ENCODE results near the gene GPR152. TPM values are rescaled to one million over a fixed set of nuclear protein-coding genes. Genes with fewer than 3 reads are reported as not detected.
A peak's percentile ranks its signal among the peaks of the same experiment; 100 is the strongest.

GPR152 gene
- total RNA-seq, 1 experiment from 2014 or later = not detected

DNA sequence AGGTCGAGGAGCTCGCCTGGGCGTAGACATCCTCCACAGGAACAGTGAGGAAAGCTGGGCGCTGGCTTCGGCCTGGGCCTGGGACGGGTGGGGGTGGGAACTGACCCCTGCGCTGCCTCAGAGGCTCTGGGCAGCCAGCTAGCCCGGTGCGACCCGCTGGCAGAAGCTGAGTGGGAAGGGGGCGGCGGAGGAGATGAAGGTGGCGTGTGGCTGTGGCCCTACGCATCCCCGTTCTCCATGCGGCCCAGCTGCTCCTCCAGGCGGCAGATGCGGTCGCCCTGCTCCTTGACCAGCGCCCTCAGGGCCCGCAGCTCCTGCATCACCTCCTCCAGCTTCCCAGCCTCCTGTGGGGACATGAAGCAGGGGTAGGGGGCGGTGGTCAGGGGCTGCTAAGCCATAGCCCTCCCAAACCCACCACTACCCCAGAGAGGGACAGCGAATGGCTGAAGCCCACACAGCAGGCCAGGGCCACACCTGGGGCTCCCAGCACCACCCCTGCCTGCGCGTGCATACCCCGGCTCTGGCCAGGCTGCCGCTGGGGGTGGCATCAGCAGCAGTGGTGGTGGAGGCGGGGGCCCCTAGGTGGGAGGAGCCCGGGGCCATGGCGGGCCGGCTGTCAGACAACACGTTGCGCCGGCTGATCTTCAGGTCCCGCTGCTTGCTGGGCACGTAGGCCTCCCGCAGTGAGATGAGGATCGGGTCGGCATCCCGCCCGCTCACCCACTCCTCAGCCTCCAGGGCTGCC, 14.2 kb downstream of the GPR152 start:
- no peaks in the 10 kb centered on the region for H3K9me2 ChIP-seq (ENCODE audit: insufficient read depth)
- ATAC-seq = no peak
- H3K9ac ChIP-seq (ENCODE audit: low read length) = no peak overlapping the region
- TF ChIP-seq, protein P1, sequence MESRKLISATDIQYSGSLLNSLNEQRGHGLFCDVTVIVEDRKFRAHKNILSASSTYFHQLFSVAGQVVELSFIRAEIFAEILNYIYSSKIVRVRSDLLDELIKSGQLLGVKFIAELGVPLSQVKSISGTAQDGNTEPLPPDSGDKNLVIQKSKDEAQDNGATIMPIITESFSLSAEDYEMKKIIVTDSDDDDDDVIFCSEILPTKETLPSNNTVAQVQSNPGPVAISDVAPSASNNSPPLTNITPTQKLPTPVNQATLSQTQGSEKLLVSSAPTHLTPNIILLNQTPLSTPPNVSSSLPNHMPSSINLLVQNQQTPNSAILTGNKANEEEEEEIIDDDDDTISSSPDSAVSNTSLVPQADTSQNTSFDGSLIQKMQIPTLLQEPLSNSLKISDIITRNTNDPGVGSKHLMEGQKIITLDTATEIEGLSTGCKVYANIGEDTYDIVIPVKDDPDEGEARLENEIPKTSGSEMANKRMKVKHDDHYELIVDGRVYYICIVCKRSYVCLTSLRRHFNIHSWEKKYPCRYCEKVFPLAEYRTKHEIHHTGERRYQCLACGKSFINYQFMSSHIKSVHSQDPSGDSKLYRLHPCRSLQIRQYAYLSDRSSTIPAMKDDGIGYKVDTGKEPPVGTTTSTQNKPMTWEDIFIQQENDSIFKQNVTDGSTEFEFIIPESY (IDR thresholded peaks at IDR 0.05; ENCODE audit: extremely low read depth, insufficient replicate concordance, low read length) = no peak
- TF ChIP-seq POLR2AphosphoS5 (IDR thresholded peaks at IDR 0.05; ENCODE audit: low read depth, low read length) = 0 out of 2 replicates have a peak, but pooled peaks have one; percentile 9
- H4K20me1 ChIP-seq (ENCODE audit: insufficient read depth) = no peaks in the 10 kb centered on the region
- H2AFZ ChIP-seq (ENCODE audit: low read depth, low read length, poor library complexity, severe bottlenecking) = no peak overlapping the region
- H3K27ac ChIP-seq (ENCODE audit: low read depth, low read length) = peak overlapping the region; percentile 8; the same call in 1 of the 2 replicates
- no TSS peak for BruUV-seq (replicated peaks)
- H3K4me3 ChIP-seq (replicated peaks in 1 of 2; ENCODE audit: low read depth in 1 of 2, low read length in 2 of 2) = no peak overlapping the region
- no peak overlapping the region for H3K4me2 ChIP-seq (ENCODE audit: low read length)
- ChIA-PET CTCF (interaction anchor here (1.5 kb wide), 1 partner anchor 37 kb away, joined by 5 read pairs; the partner anchor contains the start of gene PPP1CA), POLR2A (interaction anchor here (0.6 kb wide), 1 partner anchor 10 kb away, joined by 4 read pairs; the partner anchor contains the start of gene RPS6KB2), RAD21 (ENCODE audit: low non-redundant PET in 1 of 2, low total read pairs in 2 of 2, uncharacterized antibody in 2 of 2, unreplicated experiment in 2 of 2) (no interaction called here)
- no peak for DNase-seq (ENCODE audit: low read depth, low spot score)
- H3K79me2 ChIP-seq (ENCODE audit: insufficient read depth, low read length) = peaks cover 7% of the 10 kb centered on the region; the same call in 1 of the 2 replicates
- intact Hi-C loops (cut with micrococcal nuclease) = no loop called here
- H3K36me3 ChIP-seq (ENCODE audit: control insufficient read depth in 1 of 2, insufficient read depth in 2 of 2, low read length in 2 of 2) = peaks cover 4 to 7% of the 10 kb centered on the region in 2 experiments; a peak in 3 of 4 replicates
- H3K9me3 ChIP-seq (ENCODE audit: control insufficient read depth in 1 of 2, insufficient read depth in 1 of 2, low read depth in 1 of 2, low read length in 2 of 2) = no peaks in the 10 kb centered on the region
- H3K27me3 ChIP-seq (ENCODE audit: insufficient read depth, low read length) = no peaks in the 10 kb centered on the region
- peaks cover 3 to 27% of the 10 kb centered on the region in 2 experiments; a peak in 3 of 4 replicates for H3K4me1 ChIP-seq (ENCODE audit: control insufficient read depth in 1 of 2, insufficient read depth in 2 of 2, low read length in 2 of 2)

DNA sequence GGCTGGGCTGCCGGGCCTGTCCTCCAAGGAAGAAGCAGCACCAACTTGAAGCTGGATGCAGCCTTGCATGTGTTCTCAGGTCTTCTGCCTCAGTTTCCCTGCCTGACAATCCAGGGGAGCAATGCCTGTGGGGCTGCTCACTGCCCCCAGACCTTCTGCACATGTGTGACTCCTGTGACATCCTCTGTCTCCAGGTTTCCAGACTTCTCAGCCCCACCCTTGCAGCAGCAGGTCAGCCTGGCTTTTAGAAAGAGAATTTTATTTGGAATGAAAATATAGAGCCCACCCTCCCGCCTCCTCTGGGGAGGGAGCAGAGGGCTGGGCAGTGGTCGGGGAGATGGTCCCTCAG, 14.7 kb downstream of the GPR152 start:
- Histone ChIP-seq H2AFZ (ENCODE audit: low read depth, low read length, poor library complexity, severe bottlenecking) (no peak overlapping the region), H3K27ac (ENCODE audit: low read depth, low read length) (no peak overlapping the region; the same call in 1 of the 2 replicates), H3K27me3 (ENCODE audit: insufficient read depth, low read length) (no peaks in the 10 kb centered on the region), H4K20me1 (ENCODE audit: insufficient read depth) (no peaks in the 10 kb centered on the region), H3K79me2 (ENCODE audit: insufficient read depth, low read length) (peaks cover 4% of the 10 kb centered on the region; the same call in 1 of the 2 replicates), H3K4me2 (ENCODE audit: low read length) (no peak overlapping the region), H3K36me3 (ENCODE audit: control insufficient read depth in 1 of 2, insufficient read depth in 2 of 2, low read length in 2 of 2) (peaks cover 7 to 9% of the 10 kb centered on the region in 2 experiments; a peak in 3 of 4 replicates), H3K9me3 (ENCODE audit: control insufficient read depth in 1 of 2, insufficient read depth in 1 of 2, low read depth in 1 of 2, low read length in 2 of 2) (no peaks in the 10 kb centered on the region), H3K4me3 (replicated peaks in 1 of 2; ENCODE audit: low read depth in 1 of 2, low read length in 2 of 2) (no peak overlapping the region), H3K9me2 (ENCODE audit: insufficient read depth) (no peaks in the 10 kb centered on the region), H3K9ac (ENCODE audit: low read length) (no peak overlapping the region), H3K4me1 (ENCODE audit: control insufficient read depth in 1 of 2, insufficient read depth in 2 of 2, low read length in 2 of 2) (peaks cover 3 to 26% of the 10 kb centered on the region in 2 experiments; a peak in 3 of 4 replicates)
- CTCF ChIA-PET = no interaction called here
- POLR2A ChIA-PET = interaction anchor here (0.6 kb wide), 1 partner anchor 10 kb away, joined by 4 read pairs; the partner anchor contains the start of gene RPS6KB2
- ATAC-seq = no peak
- no TSS peak for BruUV-seq (replicated peaks)
- intact Hi-C loops (cut with micrococcal nuclease) = no loop called here
- RAD21 ChIA-PET (ENCODE audit: low non-redundant PET in 1 of 2, low total read pairs in 2 of 2, uncharacterized antibody in 2 of 2, unreplicated experiment in 2 of 2) = no interaction called here
- no peak for DNase-seq (ENCODE audit: low read depth, low spot score)
- TF ChIP-seq SIN3A (IDR thresholded peaks at IDR 0.05; ENCODE audit: low read depth) (no peak), SRF (IDR thresholded peaks at IDR 0.05; ENCODE audit: low read depth) (no peak), ZNF274 (IDR thresholded peaks at IDR 0.05; ENCODE audit: low read depth, low read length) (no peak), CBX3 (IDR thresholded peaks at IDR 0.05; ENCODE audit: low read depth) (no peak), ELF1 (IDR thresholded peaks at IDR 0.05; ENCODE audit: borderline replicate concordance, low read depth) (no peak), RAD21 (IDR thresholded peaks at IDR 0.05; ENCODE audit: low read depth) (no peak), SP1 (IDR thresholded peaks at IDR 0.05; ENCODE audit: low read depth) (no peak), POLR2A (IDR thresholded peaks at IDR 0.05; ENCODE audit: borderline replicate concordance, extremely low read depth, insufficient read depth, insufficient read length) (no peak), EZH2phosphoT487 (IDR thresholded peaks at IDR 0.05; ENCODE audit: borderline replicate concordance) (no peak), EGR1 (IDR thresholded peaks at IDR 0.05; ENCODE audit: low read depth) (no peak), TCF7L2 (IDR thresholded peaks at IDR 0.05; ENCODE audit: borderline replicate concordance, extremely low read depth, insufficient read depth, insufficient read length) (no peak)
- TF ChIP-seq, protein P2, sequence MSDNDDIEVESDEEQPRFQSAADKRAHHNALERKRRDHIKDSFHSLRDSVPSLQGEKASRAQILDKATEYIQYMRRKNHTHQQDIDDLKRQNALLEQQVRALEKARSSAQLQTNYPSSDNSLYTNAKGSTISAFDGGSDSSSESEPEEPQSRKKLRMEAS (IDR thresholded peaks at IDR 0.05) = no peak
- TF ChIP-seq, protein P3, sequence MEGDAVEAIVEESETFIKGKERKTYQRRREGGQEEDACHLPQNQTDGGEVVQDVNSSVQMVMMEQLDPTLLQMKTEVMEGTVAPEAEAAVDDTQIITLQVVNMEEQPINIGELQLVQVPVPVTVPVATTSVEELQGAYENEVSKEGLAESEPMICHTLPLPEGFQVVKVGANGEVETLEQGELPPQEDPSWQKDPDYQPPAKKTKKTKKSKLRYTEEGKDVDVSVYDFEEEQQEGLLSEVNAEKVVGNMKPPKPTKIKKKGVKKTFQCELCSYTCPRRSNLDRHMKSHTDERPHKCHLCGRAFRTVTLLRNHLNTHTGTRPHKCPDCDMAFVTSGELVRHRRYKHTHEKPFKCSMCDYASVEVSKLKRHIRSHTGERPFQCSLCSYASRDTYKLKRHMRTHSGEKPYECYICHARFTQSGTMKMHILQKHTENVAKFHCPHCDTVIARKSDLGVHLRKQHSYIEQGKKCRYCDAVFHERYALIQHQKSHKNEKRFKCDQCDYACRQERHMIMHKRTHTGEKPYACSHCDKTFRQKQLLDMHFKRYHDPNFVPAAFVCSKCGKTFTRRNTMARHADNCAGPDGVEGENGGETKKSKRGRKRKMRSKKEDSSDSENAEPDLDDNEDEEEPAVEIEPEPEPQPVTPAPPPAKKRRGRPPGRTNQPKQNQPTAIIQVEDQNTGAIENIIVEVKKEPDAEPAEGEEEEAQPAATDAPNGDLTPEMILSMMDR (IDR thresholded peaks at IDR 0.05 in 2 of 3, conservative IDR thresholded peaks at IDR 0.05 in 1 of 3; ENCODE audit: borderline replicate concordance in 1 of 3, insufficient read depth in 1 of 3, low read depth in 2 of 3, low read length in 2 of 3) = no peak

All from HCT116 (cell line).